ENCODE measurements around the gene ZNRF3.

- TF ChIP-seq CTCF (IDR thresholded peaks at IDR 0.05) = no peak
- no peak for TF ChIP-seq TAF1 (IDR thresholded peaks at IDR 0.05; ENCODE audit: borderline replicate concordance, low read depth, low read length)
- TF ChIP-seq POLR2AphosphoS5 (IDR thresholded peaks at IDR 0.05; ENCODE audit: low read depth, low read length) = no peak
- TF ChIP-seq NFIC (IDR thresholded peaks at IDR 0.05; ENCODE audit: borderline replicate concordance) = no peak
- no peak for TF ChIP-seq EP300 (IDR thresholded peaks at IDR 0.05; ENCODE audit: borderline replicate concordance in 1 of 2, low read depth in 1 of 2, low read length in 1 of 2)
- TF ChIP-seq JUND (IDR thresholded peaks at IDR 0.05) = no peak
- no peak for TF ChIP-seq MXI1 (IDR thresholded peaks at IDR 0.05; ENCODE audit: low read depth, low read length)
These were observed 21.0 kb downstream of the ZNRF3 start for GRCh38 chr22:28904211-28904896.

Data from SK-N-SH (cell line).